ENCODE data around the gene NNAT. TPM values are rescaled to one million over a fixed set of nuclear protein-coding genes. Genes with fewer than 3 reads are reported as not detected.

Gene NNAT
- total and polyA plus RNA-seq, 2 of the 8 experiments (the other 6 are each of a cell fraction or from before 2014, with no cell fraction given): 66.8 to 175 TPM

DNA sequence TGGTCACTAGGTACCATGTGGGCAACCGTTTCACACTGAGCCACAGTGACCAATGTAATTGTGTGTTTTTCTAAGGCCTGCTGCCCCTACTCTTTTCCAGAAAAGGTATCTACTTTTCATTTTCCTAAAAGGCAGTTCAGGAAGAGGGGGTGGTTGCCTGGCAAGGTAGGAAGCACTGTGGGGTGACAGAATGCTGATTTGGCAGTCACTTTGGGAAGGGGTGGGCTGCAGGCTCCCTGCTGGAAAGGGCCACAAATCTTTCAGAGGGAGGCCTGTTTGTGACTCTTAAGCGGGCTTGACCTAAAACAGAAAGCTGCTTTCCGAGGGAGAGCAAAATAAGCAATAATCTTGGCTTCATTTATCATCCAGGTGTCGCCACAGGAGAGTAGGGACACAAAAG, 5.2 kb upstream of the NNAT start:
- Histone ChIP-seq H3K79me1 (ENCODE audit: low read depth, low read length) (peaks cover 33% of the 10 kb centered on the region), H3K23ac (ENCODE audit: insufficient read length) (no peak overlapping the region), H3K56ac (replicated peaks; ENCODE audit: insufficient read length, low read depth, low read length) (no peak overlapping the region), H3K18ac (ENCODE audit: extremely low read depth, low read length) (no peak overlapping the region), H2BK15ac (ENCODE audit: low read length) (no peak overlapping the region), H2AK5ac (ENCODE audit: low read depth, low read length) (no peak overlapping the region), H4K20me1 (replicated peaks in 1 of 2; ENCODE audit: control insufficient read depth in 1 of 2, insufficient read depth in 2 of 2, low read length in 2 of 2) (peaks cover 0 to 29% of the 10 kb centered on the region in 2 experiments), H3K79me2 (ENCODE audit: control insufficient read depth in 1 of 2, insufficient read depth in 2 of 2, low read length in 2 of 2) (peaks cover 0 to 57% of the 10 kb centered on the region in 2 experiments), H2BK20ac (ENCODE audit: low read length) (no peak overlapping the region), H4K5ac (ENCODE audit: insufficient read length, low read depth, low read length) (no peak overlapping the region), H3K14ac (ENCODE audit: insufficient read length) (no peak overlapping the region), H3K23me2 (ENCODE audit: low read depth, low read length) (no peaks in the 10 kb centered on the region), H3K4ac (replicated peaks; ENCODE audit: insufficient read length, low read depth, low read length) (no peak overlapping the region), H3K4me1 (replicated peaks in 1 of 4; ENCODE audit: control insufficient read depth in 3 of 4, insufficient read depth in 4 of 4, low read length in 3 of 4) (peaks cover 6 to 27% (median 21%) of the 10 kb centered on the region in 4 experiments; a peak in 6 of 7 replicates), H2AFZ (ENCODE audit: low read length) (no peak overlapping the region), H4K8ac (ENCODE audit: extremely low read depth, insufficient read depth, low read length) (no peak overlapping the region), H2BK5ac (ENCODE audit: low read depth, low read length) (peak overlapping the region; percentile 17; the same call in 1 of the 2 replicates), H3K36me3 (ENCODE audit: control insufficient read depth in 2 of 4, insufficient read depth in 4 of 4, low read length in 3 of 4) (peaks cover 2 to 27% (median 11%) of the 10 kb centered on the region in 4 experiments; a peak in 5 of 8 replicates), H3K4me2 (ENCODE audit: insufficient read depth in 1 of 2, low read depth in 2 of 2, low read length in 2 of 2) (no peak overlapping the region), H3K4me3 (ENCODE audit: extremely low read depth in 1 of 4, insufficient read depth in 2 of 4, low read depth in 3 of 4, low read length in 4 of 4) (no peak overlapping the region), H4K91ac (replicated peaks; ENCODE audit: insufficient read length, low read length) (no peak overlapping the region), H3K27ac (ENCODE audit: low read depth, low read length) (no peak overlapping the region), H2BK12ac (ENCODE audit: low read depth, low read length) (no peak overlapping the region), H3K27me3 (replicated peaks in 1 of 4; ENCODE audit: control insufficient read depth in 3 of 4, extremely low read depth in 1 of 4, insufficient read depth in 3 of 4, low read length in 3 of 4) (no peaks in the 10 kb centered on the region), H3K9ac (replicated peaks in 1 of 4; ENCODE audit: extremely low read depth in 1 of 4, low read depth in 3 of 4, low read length in 3 of 4) (no peak overlapping the region), H2BK120ac (replicated peaks; ENCODE audit: low read depth, low read length) (no peak overlapping the region), H3K9me3 (ENCODE audit: insufficient read depth in 2 of 2, low read depth in 1 of 2, low read length in 1 of 2) (no peaks in the 10 kb centered on the region)
- TF ChIP-seq BCL11A (IDR thresholded peaks at IDR 0.05; ENCODE audit: low read depth in 2 of 2, low read length in 2 of 2): no peak
- TF ChIP-seq, protein P1, sequence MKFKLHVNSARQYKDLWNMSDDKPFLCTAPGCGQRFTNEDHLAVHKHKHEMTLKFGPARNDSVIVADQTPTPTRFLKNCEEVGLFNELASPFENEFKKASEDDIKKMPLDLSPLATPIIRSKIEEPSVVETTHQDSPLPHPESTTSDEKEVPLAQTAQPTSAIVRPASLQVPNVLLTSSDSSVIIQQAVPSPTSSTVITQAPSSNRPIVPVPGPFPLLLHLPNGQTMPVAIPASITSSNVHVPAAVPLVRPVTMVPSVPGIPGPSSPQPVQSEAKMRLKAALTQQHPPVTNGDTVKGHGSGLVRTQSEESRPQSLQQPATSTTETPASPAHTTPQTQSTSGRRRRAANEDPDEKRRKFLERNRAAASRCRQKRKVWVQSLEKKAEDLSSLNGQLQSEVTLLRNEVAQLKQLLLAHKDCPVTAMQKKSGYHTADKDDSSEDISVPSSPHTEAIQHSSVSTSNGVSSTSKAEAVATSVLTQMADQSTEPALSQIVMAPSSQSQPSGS (IDR thresholded peaks at IDR 0.05; ENCODE audit: low read length): no peak
- TF ChIP-seq KDM4A (IDR thresholded peaks at IDR 0.05; ENCODE audit: low read depth, low read length, severe bottlenecking): no peak
- TF ChIP-seq POLR2A (IDR thresholded peaks at IDR 0.05; ENCODE audit: control extremely low read depth in 1 of 2, low read depth in 2 of 2, low read length in 2 of 2): 0 out of 3 replicates have a peak, but pooled peaks of 1 of the 2 experiments have one; percentile 12
- DNase-seq (ENCODE audit: low read depth in 1 of 2, low spot score in 2 of 2) (no peak), FAIRE-seq (no peak)
- 83% methylated on average over 4 of the region's 4 CpGs; no CpG with 5 or more reads in 1 of the 2 experiments for WGBS, 2 experiments (ENCODE audit: extremely low coverage in 1 of 2, insufficient coverage in 1 of 2, insufficient read length in 1 of 2, insufficient replicate concordance in 2 of 2, low coverage in 1 of 2, low lambda C conversion rate in 2 of 2, missing lambda C conversion rate in 1 of 2)
- POLR2A ChIA-PET (ENCODE audit: partially characterized antibody): interaction anchor here (1.0 to 8.2 kb wide), 3 partner anchors 10 to 24 kb away, joined by 3 to 116 read pairs (median 5); no protein-coding TSS in a partner anchor
- CTCF ChIA-PET (ENCODE audit: partially characterized antibody): interaction anchor here (0.5 to 1.4 kb wide), 3 partner anchors 26 to 132 kb away, joined by 3 read pairs; no protein-coding TSS in a partner anchor
